GM12892 (cell line): ENCODE results near the gene RASSF4.

Source experiments
- POLR2A ChIP-seq: IDR thresholded peaks from 2 replicates; pipeline ENCODE4 v1.6.1; 2011; ENCODE audit warnings: low read depth, low read length, control low read depth
- POLR2AphosphoS5 ChIP-seq: IDR thresholded peaks from 2 replicates; pipeline ENCODE4 v1.6.1; 2011; ENCODE audit warnings: low read depth, low read length, control low read depth

DNA sequence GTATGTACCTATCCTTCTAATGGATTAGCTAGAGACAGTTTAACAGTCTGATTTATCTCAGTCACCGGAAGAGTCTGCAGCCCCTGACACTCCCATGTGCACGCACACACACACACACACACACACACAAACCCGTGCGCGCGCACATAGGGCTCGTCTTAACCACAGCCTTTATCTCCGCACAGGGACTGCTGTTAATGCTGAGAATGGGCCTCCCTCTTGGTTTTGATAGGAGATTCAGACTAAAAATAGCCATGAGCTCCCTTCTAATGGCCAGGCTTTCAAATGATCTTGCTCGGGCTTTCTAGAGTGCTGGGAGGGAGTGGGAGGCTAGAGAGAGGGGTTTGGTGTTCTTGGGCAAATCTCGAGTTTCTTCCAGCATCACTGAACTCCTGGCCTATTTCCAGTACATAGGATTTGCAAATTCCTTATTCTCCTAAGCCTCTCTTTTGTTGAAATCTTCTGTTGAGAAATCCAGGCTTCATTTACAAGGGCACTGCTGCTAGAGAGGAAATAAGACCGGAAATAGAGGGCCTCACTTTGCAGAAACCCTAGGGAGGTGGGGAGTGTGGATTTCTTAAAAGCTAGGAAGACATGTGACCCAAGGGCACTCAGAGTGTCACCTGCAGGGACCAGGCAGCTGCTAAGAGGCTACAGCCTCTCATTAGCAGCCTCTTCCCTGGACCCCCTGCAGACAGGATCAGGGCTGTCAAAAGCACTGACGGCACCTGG, 46.1 kb upstream of the RASSF4 start:
- TF ChIP-seq POLR2A = no peak
- no peak for TF ChIP-seq POLR2AphosphoS5
